ENCODE measurements around the gene L1TD1. TPM values are rescaled to one million over a fixed set of nuclear protein-coding genes. Genes with fewer than 3 reads are reported as not detected.

L1TD1 gene
- total and polyA plus RNA-seq, 2 of the 13 experiments (the other 11 are each of a cell fraction or from before 2014, with no cell fraction given), result not detected

DNA sequence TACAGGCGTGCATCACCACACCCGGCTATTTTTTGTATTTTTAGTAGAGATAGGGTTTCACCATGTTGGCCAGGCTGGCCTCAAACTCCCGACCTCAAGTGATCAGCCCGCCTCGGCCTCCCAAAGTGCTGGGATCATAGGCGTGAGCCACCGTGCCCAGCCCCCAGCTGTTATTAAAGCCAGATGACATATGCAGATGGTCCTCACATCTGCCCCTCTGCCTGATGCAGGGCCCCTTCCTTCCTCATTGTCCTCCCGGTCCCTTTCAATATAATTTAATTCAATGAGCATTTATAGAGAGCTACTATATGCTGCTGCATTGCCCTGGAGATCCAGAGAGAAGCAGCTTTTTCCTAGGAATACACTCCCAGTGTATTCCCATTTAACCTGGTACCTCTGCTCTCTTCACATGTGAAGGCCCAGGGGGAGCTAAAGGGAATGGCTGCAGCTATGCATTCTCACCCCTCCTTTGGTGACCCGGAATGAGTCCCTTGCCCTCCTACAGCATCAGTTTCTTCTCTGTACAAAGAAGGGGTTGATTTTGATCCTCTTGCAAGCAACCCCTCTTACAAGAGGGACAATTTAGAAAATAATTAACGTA lies 55.6 kb downstream of the L1TD1 start (continued):
- TF ChIP-seq TEAD2 (CRISPR knock-in tag; IDR thresholded peaks at IDR 0.05) (no peak), TBL1XR1 (IDR thresholded peaks at IDR 0.05; ENCODE audit: borderline replicate concordance, low read length, partially characterized antibody) (no peak), ZNF841 (CRISPR knock-in tag; IDR thresholded peaks at IDR 0.05; ENCODE audit: borderline replicate concordance) (no peak), ZNF619 (CRISPR knock-in tag; IDR thresholded peaks at IDR 0.05) (no peak), ZNF670 (CRISPR knock-in tag; IDR thresholded peaks at IDR 0.05; ENCODE audit: borderline replicate concordance) (no peak)
- TF ChIP-seq, protein P1, sequence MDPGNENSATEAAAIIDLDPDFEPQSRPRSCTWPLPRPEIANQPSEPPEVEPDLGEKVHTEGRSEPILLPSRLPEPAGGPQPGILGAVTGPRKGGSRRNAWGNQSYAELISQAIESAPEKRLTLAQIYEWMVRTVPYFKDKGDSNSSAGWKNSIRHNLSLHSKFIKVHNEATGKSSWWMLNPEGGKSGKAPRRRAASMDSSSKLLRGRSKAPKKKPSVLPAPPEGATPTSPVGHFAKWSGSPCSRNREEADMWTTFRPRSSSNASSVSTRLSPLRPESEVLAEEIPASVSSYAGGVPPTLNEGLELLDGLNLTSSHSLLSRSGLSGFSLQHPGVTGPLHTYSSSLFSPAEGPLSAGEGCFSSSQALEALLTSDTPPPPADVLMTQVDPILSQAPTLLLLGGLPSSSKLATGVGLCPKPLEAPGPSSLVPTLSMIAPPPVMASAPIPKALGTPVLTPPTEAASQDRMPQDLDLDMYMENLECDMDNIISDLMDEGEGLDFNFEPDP (CRISPR knock-in tag; conservative IDR thresholded peaks at IDR 0.05), result no peak

DNA sequence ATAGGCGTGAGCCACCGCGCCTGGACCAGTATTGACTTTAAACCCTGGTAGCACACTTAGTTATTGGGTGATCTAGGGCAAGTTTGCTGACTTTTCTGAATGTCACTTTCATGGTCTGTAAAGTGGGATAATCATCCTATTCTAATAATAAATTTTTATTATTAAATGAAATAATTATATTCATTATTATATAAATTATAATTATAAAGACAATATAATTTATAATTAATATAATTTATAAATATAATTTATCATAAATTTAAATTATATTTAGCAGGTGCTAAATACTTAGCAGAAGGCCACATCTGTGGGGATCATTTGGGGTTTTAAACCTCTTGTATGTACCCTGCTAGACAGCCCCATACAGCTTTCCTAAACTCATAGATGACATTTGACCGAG lies 64.9 kb downstream of the L1TD1 start:
- DNase-seq (ENCODE audit: low spot score) (no peak), ATAC-seq (no peak), FAIRE-seq (no peak)
- no peaks in the 10 kb centered on the region for H3K79me2 ChIP-seq (ENCODE audit: insufficient read depth, low read length)
- H3K4me3 ChIP-seq (replicated peaks in 1 of 3; ENCODE audit: insufficient read depth in 1 of 3, low read depth in 2 of 3, low read length in 3 of 3), result no peak overlapping the region
- no peak overlapping the region for H3K4me2 ChIP-seq (ENCODE audit: low read depth, low read length)
- WGBS (ENCODE audit: low lambda C conversion rate), result 99% methylated on average over 4 of the region's 4 CpGs
- BruUV-seq (replicated peaks), result no TSS peak
- POLR2A ChIA-PET, result no interaction called here
- intact Hi-C loops (cut with micrococcal nuclease; ENCODE audit: unreplicated experiment), result no loop called here
- in situ Hi-C loops (cut with HindIII; ENCODE audit: extremely low pct_ligation_motif_present, low pct_unique_long_range_greater_than_20kb), result no loop called here
- H3K27ac ChIP-seq (ENCODE audit: extremely low read length, insufficient read depth, low read length), result no peak overlapping the region
- no peaks in the 10 kb centered on the region; the same call in 1 of the 2 replicates for H4K20me1 ChIP-seq (ENCODE audit: insufficient read depth, low read length)
- no peaks in the 10 kb centered on the region; a peak in 1 of 5 replicates for H3K27me3 ChIP-seq (ENCODE audit: control insufficient read depth in 1 of 2, insufficient read depth in 2 of 2, low read length in 2 of 2)
- peaks cover 11 to 52% of the 10 kb centered on the region in 2 experiments for H3K36me3 ChIP-seq (replicated peaks in 1 of 2; ENCODE audit: control insufficient read depth in 1 of 2, insufficient read depth in 2 of 2, low read length in 2 of 2)
- H2AFZ ChIP-seq (ENCODE audit: low read length), result no peak overlapping the region
- no peak overlapping the region for H3K9ac ChIP-seq (ENCODE audit: insufficient read depth, low read depth, low read length)
- no peaks in the 10 kb centered on the region for H3K9me3 ChIP-seq (ENCODE audit: low read length)
- no peaks in the 10 kb centered on the region for H3K4me1 ChIP-seq (ENCODE audit: insufficient read depth, low read length)
- CTCF ChIA-PET (ENCODE audit: low intra/inter-chr PET ratio, low total read pairs), result no interaction called here
- TF ChIP-seq ZBTB42 (CRISPR knock-in tag; IDR thresholded peaks at IDR 0.05) (no peak), RXRB (CRISPR knock-in tag; IDR thresholded peaks at IDR 0.05; ENCODE audit: borderline replicate concordance) (no peak), KDM6A (CRISPR knock-in tag; IDR thresholded peaks at IDR 0.05; ENCODE audit: low read depth) (no peak), SIN3A (IDR thresholded peaks at IDR 0.05; ENCODE audit: borderline replicate concordance, low read depth, low read length) (no peak), SMARCE1 (IDR thresholded peaks at IDR 0.05; ENCODE audit: borderline replicate concordance) (no peak), ZNF138 (CRISPR knock-in tag; IDR thresholded peaks at IDR 0.05; ENCODE audit: low read depth) (no peak), ZSCAN25 (CRISPR knock-in tag; IDR thresholded peaks at IDR 0.05) (no peak)
- TF ChIP-seq, protein P2, sequence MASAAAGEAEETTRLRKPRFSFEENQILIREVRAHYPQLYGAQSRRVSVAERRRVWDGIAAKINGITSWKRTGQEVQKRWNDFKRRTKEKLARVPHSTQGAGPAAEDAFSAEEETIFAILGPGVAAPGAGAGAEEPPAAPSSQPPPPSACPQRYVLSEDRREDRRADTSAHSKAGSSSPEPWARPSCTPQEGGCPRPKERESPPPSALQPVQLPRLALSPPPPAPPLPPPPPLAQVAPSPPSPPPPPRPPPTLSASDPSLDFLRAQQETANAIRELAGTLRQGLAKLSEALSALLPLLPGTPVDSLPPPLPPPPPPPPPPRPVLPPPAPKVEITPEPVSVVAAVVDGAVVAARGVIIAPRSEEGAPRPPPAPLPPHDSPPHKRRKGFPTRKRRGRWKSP (CRISPR knock-in tag; IDR thresholded peaks at IDR 0.05), result no peak
- TF ChIP-seq, protein P3, sequence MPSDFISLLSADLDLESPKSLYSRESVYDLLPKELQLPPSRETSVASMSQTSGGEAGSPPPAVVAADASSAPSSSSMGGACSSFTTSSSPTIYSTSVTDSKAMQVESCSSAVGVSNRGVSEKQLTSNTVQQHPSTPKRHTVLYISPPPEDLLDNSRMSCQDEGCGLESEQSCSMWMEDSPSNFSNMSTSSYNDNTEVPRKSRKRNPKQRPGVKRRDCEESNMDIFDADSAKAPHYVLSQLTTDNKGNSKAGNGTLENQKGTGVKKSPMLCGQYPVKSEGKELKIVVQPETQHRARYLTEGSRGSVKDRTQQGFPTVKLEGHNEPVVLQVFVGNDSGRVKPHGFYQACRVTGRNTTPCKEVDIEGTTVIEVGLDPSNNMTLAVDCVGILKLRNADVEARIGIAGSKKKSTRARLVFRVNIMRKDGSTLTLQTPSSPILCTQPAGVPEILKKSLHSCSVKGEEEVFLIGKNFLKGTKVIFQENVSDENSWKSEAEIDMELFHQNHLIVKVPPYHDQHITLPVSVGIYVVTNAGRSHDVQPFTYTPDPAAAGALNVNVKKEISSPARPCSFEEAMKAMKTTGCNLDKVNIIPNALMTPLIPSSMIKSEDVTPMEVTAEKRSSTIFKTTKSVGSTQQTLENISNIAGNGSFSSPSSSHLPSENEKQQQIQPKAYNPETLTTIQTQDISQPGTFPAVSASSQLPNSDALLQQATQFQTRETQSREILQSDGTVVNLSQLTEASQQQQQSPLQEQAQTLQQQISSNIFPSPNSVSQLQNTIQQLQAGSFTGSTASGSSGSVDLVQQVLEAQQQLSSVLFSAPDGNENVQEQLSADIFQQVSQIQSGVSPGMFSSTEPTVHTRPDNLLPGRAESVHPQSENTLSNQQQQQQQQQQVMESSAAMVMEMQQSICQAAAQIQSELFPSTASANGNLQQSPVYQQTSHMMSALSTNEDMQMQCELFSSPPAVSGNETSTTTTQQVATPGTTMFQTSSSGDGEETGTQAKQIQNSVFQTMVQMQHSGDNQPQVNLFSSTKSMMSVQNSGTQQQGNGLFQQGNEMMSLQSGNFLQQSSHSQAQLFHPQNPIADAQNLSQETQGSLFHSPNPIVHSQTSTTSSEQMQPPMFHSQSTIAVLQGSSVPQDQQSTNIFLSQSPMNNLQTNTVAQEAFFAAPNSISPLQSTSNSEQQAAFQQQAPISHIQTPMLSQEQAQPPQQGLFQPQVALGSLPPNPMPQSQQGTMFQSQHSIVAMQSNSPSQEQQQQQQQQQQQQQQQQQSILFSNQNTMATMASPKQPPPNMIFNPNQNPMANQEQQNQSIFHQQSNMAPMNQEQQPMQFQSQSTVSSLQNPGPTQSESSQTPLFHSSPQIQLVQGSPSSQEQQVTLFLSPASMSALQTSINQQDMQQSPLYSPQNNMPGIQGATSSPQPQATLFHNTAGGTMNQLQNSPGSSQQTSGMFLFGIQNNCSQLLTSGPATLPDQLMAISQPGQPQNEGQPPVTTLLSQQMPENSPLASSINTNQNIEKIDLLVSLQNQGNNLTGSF (CRISPR knock-in tag; IDR thresholded peaks at IDR 0.05), result no peak
